IMR-90 (cell line): ENCODE results near the gene HECTD2. TPM values are rescaled to one million over a fixed set of nuclear protein-coding genes. Genes with fewer than 3 reads are reported as not detected.

Experiments used
- ATAC-seq: fragments of 200-7000 bp; cut with Tn5 transposase; 2 replicates; pipeline ENCODE4 v1.9.1; 2020; ENCODE audit warnings: low read depth, mild to moderate bottlenecking, moderate library complexity
- BruUV-seq: library from RNA; stranded (reverse); fragments of 400-500 nt; replicated peaks from 2 replicates; lab custom pipeline; 2021; lab: Mats Ljungman, UMichigan
- CTCF ChIA-PET: fragments of 300-600 bp; formaldehyde crosslinking; extraction: SDS; loops from one replicate; lab custom pipeline; 2021; ENCODE audit warnings: antibody characterized with exemption; lab: Yijun Ruan, JAX
- POLR2A ChIA-PET: fragments of 300-600 bp; sonication (Branson Sonifier 250); formaldehyde crosslinking; loops from one replicate; lab custom pipeline; 2022; ENCODE audit warnings: antibody characterized with exemption; ENCODE audit not compliant: unreplicated experiment; lab: Charles Lee
- DNase-seq: peaks from one replicate; pipeline ENCODE4 v3.0.0; 2013
- H2AFZ ChIP-seq: replicated peaks from 2 replicates; pipeline ENCODE3; 2013; ENCODE audit warnings: low read length, mild to moderate bottlenecking; ENCODE audit not compliant: poor library complexity
- H2AK5ac ChIP-seq: 2 replicates; pipeline ENCODE4 v1.6.1; 2013; ENCODE audit warnings: low read depth, low read length, inconsistent platforms
- H2AK9ac ChIP-seq: replicated peaks from 2 replicates; pipeline ENCODE3; 2013; ENCODE audit warnings: mild to moderate bottlenecking, low read depth, low read length, moderate library complexity; ENCODE audit not compliant: poor library complexity
- H2BK120ac ChIP-seq: 2 replicates; pipeline ENCODE4 v1.6.1; 2013; ENCODE audit warnings: low read depth, low read length, inconsistent platforms
- H2BK15ac ChIP-seq: 3 replicates; pipeline ENCODE4 v1.6.1; 2013; ENCODE audit warnings: low read depth, low read length, inconsistent platforms
- H2BK20ac ChIP-seq: 2 replicates; pipeline ENCODE4 v1.6.1; 2013; ENCODE audit warnings: low read depth, mild to moderate bottlenecking, inconsistent platforms, low read length, moderate library complexity
- H2BK5ac ChIP-seq: 2 replicates; pipeline ENCODE4 v1.6.1; 2013; ENCODE audit warnings: mild to moderate bottlenecking, low read depth, low read length, inconsistent platforms; ENCODE audit not compliant: poor library complexity, severe bottlenecking
- H3K14ac ChIP-seq: replicated peaks from 2 replicates; pipeline ENCODE4 v1.6.1; 2013; ENCODE audit warnings: low read depth, low read length, inconsistent platforms
- H3K18ac ChIP-seq: 2 replicates; pipeline ENCODE4 v1.6.1; 2013; ENCODE audit warnings: low read depth, low read length, control low read depth
- H3K23ac ChIP-seq: 2 replicates; pipeline ENCODE4 v1.6.1; 2013; ENCODE audit warnings: low read depth, low read length, inconsistent platforms
- H3K27ac ChIP-seq: 2 replicates; pipeline ENCODE4 v1.5.1; 2013; ENCODE audit warnings: mild to moderate bottlenecking, control low read depth, low read length; ENCODE audit not compliant: insufficient read depth
- H3K27me3 ChIP-seq: 2 replicates; pipeline ENCODE4 v1.6.1; 2013; ENCODE audit warnings: low read length; ENCODE audit not compliant: control insufficient read depth, insufficient read depth
- H3K36me3 ChIP-seq: 2 replicates; pipeline ENCODE4 v1.6.1; 2013; ENCODE audit warnings: low read length, mixed read lengths; ENCODE audit not compliant: control insufficient read depth, insufficient read depth
- H3K4ac ChIP-seq: 2 replicates; pipeline ENCODE4 v1.6.1; 2013; ENCODE audit warnings: low read depth, low read length, inconsistent platforms
- H3K4me1 ChIP-seq: 2 replicates; pipeline ENCODE4 v1.6.1; 2013; ENCODE audit warnings: low read length, mixed read lengths; ENCODE audit not compliant: control insufficient read depth, insufficient read depth
- H3K4me2 ChIP-seq: 2 replicates; pipeline ENCODE4 v1.6.1; 2013; ENCODE audit warnings: low read depth, mild to moderate bottlenecking, control low read depth, low read length, moderate library complexity
- H3K4me3 ChIP-seq: 2 replicates; pipeline ENCODE4 v1.5.1; 2013; ENCODE audit warnings: low read depth, mild to moderate bottlenecking, control low read depth, low read length, moderate library complexity; ENCODE audit not compliant: insufficient read depth
- H3K56ac ChIP-seq: 2 replicates; pipeline ENCODE4 v1.6.1; 2013; ENCODE audit warnings: low read length, inconsistent platforms; ENCODE audit not compliant: insufficient read depth; ENCODE audit errors: extremely low read depth
- H3K79me1 ChIP-seq, 2 experiments: 2 replicates each; pipeline ENCODE4 v1.6.1; 2013; ENCODE audit warnings: low read length in 2 of 2, inconsistent platforms in 1 of 2, low read depth in 1 of 2
- H3K9ac ChIP-seq: 2 replicates; pipeline ENCODE4 v1.6.1; 2013; ENCODE audit warnings: low read depth, low read length, control low read depth
- H3K9me1 ChIP-seq: 2 replicates; pipeline ENCODE4 v1.6.1; 2013; ENCODE audit warnings: low read length, inconsistent platforms; ENCODE audit not compliant: insufficient read depth
- H3K9me3 ChIP-seq: 2 replicates; pipeline ENCODE4 v1.6.1; 2013; ENCODE audit warnings: low read length; ENCODE audit not compliant: control insufficient read depth, insufficient read depth
- H4K20me1 ChIP-seq: 2 replicates; pipeline ENCODE4 v1.6.1; 2013; ENCODE audit warnings: low read length, inconsistent platforms; ENCODE audit not compliant: insufficient read depth
- H4K5ac ChIP-seq: 2 replicates; pipeline ENCODE4 v1.6.1; 2013; ENCODE audit warnings: mild to moderate bottlenecking, low read depth, low read length, control low read depth
- H4K8ac ChIP-seq, 2 experiments: 2 replicates each; pipeline ENCODE4 v1.6.1; 2013; ENCODE audit warnings: low read depth in 2 of 2, low read length in 2 of 2, control low read depth in 1 of 2, inconsistent platforms in 1 of 2
- H4K91ac ChIP-seq: 2 replicates; pipeline ENCODE4 v1.6.1; 2013; ENCODE audit warnings: low read depth, low read length, inconsistent platforms; ENCODE audit not compliant: insufficient read depth
- BHLHE40 ChIP-seq: fragments of 150-350 bp; IDR thresholded peaks from 2 replicates; pipeline ENCODE4 v1.6.1; 2016; ENCODE audit warnings: mild to moderate bottlenecking, low read depth, low read length
- CEBPB ChIP-seq: IDR thresholded peaks from 2 replicates; pipeline ENCODE4 v1.6.1; 2012; ENCODE audit warnings: low read depth, low read length, improper control_type of control experiment
- CHD1 ChIP-seq: IDR thresholded peaks from 2 replicates; pipeline ENCODE4 v1.6.1; 2012; ENCODE audit warnings: low read depth, low read length, improper control_type of control experiment
- CTCF ChIP-seq: conservative IDR thresholded peaks from 2 replicates; pipeline ENCODE4 v1.5.1; 2012; ENCODE audit warnings: mild to moderate bottlenecking, low read depth, low read length, improper control_type of control experiment
- ELK1 ChIP-seq: fragments of 150-350 bp; IDR thresholded peaks from 2 replicates; pipeline ENCODE4 v1.6.1; 2016; ENCODE audit warnings: low read depth, mild to moderate bottlenecking, low read length, moderate library complexity, borderline replicate concordance
- FOS ChIP-seq: fragments of 150-350 bp; IDR thresholded peaks from 2 replicates; pipeline ENCODE4 v1.6.1; 2016; ENCODE audit warnings: low read depth, low read length
- MAFK ChIP-seq: IDR thresholded peaks from 2 replicates; pipeline ENCODE4 v1.6.1; 2012; ENCODE audit warnings: low read depth, low read length, improper control_type of control experiment
- MAZ ChIP-seq: IDR thresholded peaks from 2 replicates; pipeline ENCODE4 v1.6.1; 2012; ENCODE audit warnings: low read depth, mild to moderate bottlenecking, low read length, improper control_type of control experiment, moderate library complexity, borderline replicate concordance
- MXI1 ChIP-seq: IDR thresholded peaks from 2 replicates; pipeline ENCODE4 v1.6.1; 2012; ENCODE audit warnings: low read depth, mild to moderate bottlenecking, low read length, moderate library complexity, borderline replicate concordance
- NFE2L2 ChIP-seq: fragments of 150-350 bp; IDR thresholded peaks from 2 replicates; pipeline ENCODE4 v1.6.1; 2016; ENCODE audit warnings: low read depth, mild to moderate bottlenecking, low read length
- POLR2A ChIP-seq: IDR thresholded peaks from 2 replicates; pipeline ENCODE4 v1.6.1; 2012; ENCODE audit warnings: mild to moderate bottlenecking, low read depth, low read length
- RAD21 ChIP-seq: IDR thresholded peaks from 2 replicates; pipeline ENCODE4 v1.6.1; 2012; ENCODE audit warnings: low read length, improper control_type of control experiment
- RCOR1 ChIP-seq: IDR thresholded peaks from 2 replicates; pipeline ENCODE4 v1.6.1; 2012; ENCODE audit warnings: mild to moderate bottlenecking, low read length, improper control_type of control experiment; ENCODE audit not compliant: insufficient replicate concordance
- RFX5 ChIP-seq: IDR thresholded peaks from 2 replicates; pipeline ENCODE4 v1.8.0; 2012; ENCODE audit warnings: low read depth, mild to moderate bottlenecking, low read length, moderate library complexity
- SMC3 ChIP-seq: fragments of 150-350 bp; IDR thresholded peaks from 2 replicates; pipeline ENCODE4 v1.6.1; 2016; ENCODE audit warnings: low read depth, mild to moderate bottlenecking, antibody characterized with exemption, low read length, moderate library complexity
- USF2 ChIP-seq: fragments of 150-350 bp; IDR thresholded peaks from 2 replicates; pipeline ENCODE4 v1.6.1; 2017; ENCODE audit warnings: mild to moderate bottlenecking, antibody characterized with exemption, low read length, low read depth
- dilution Hi-C: fragments of 300-500 bp; cut with HindIII; formaldehyde crosslinking; loops from one replicate; pipeline ENCODE4 v1.14.3; 2018; ENCODE audit warnings: low sequenced_read_pairs; ENCODE audit not compliant: unreplicated experiment
- in situ Hi-C: fragments of 300-500 bp; cut with MboI; formaldehyde crosslinking; loops from 3 replicates; pipeline ENCODE4 v1.14.3; 2019; ENCODE audit warnings: low sequenced_read_pairs, inconsistent platforms, mixed read lengths
- intact Hi-C: fragments of 100-400 bp; cut with micrococcal nuclease; formaldehyde crosslinking; loops from 2 replicates; pipeline ENCODE4 v1.10.0; 2022
- polyA plus RNA-seq, 3 experiments: library from polyadenylated mRNA; depleted of rRNA; stranded (reverse); fragments of >200 nt; gene quantifications; 2 replicates each; pipeline ENCODE4 v1.2.3, GENCODE V29; 2012; ENCODE audit warnings: low replicate concordance in 1 of 3
- total RNA-seq: library from RNA; depleted of rRNA; stranded (reverse); fragments of >200 nt; gene quantifications from 2 replicates; pipeline ENCODE4 v1.2.3, GENCODE V29; 2012

The HECTD2 gene
- total and polyA plus RNA-seq, 2 of the 4 experiments (the other 2 are of a cell fraction) = 5.2 to 5.9 TPM

- Histone ChIP-seq H2BK5ac (no peak overlapping the region), H3K27ac (no peak overlapping the region), H3K79me1 (no peaks in the 10 kb centered on the region), H2BK120ac (no peak overlapping the region), H3K9me1 (no peaks in the 10 kb centered on the region), H3K4me1 (no peaks in the 10 kb centered on the region), H3K23ac (no peak overlapping the region), H3K36me3 (no peaks in the 10 kb centered on the region), H3K4me2 (no peak overlapping the region), H2AK5ac (no peak overlapping the region), H2BK20ac (no peak overlapping the region), H4K91ac (no peak overlapping the region), H3K4ac (no peak overlapping the region), H4K20me1 (no peaks in the 10 kb centered on the region), H3K9me3 (no peaks in the 10 kb centered on the region), H3K9ac (no peak overlapping the region), H4K5ac (peak overlapping the region; percentile 63; the same call in 1 of the 2 replicates), H3K14ac (no peak overlapping the region), H4K8ac (no peak overlapping the region), H3K4me3 (no peak overlapping the region), H2BK15ac (no peak overlapping the region), H2AK9ac (no peak overlapping the region), H3K56ac (no peak overlapping the region), H3K18ac (peak overlapping the region; percentile 59; the same call in 1 of the 2 replicates), H2AFZ (no peak overlapping the region), H3K27me3 (no peaks in the 10 kb centered on the region)
- ChIA-PET POLR2A (no interaction called here), CTCF (interaction anchor here (1.1 kb wide), 1 partner anchor 12 kb away, joined by 3 read pairs; no protein-coding TSS in a partner anchor)
- DNase-seq (peak; percentile 31), ATAC-seq (no peak)
- in situ Hi-C loops (no loop called here), intact Hi-C loops (no loop called here), dilution Hi-C loops (no loop called here)
- no TSS peak for BruUV-seq
- TF ChIP-seq ELK1 (no peak), SMC3 (no peak), RCOR1 (no peak), POLR2A (no peak), CHD1 (no peak), MAZ (no peak), BHLHE40 (no peak), MXI1 (no peak), CEBPB (no peak), CTCF (no peak), RFX5 (no peak), MAFK (no peak), USF2 (no peak), NFE2L2 (no peak), RAD21 (no peak), FOS (no peak)
These were observed 43.0 kb upstream of the HECTD2 start for GRCh38 chr10:91367127-91367531.
